Lower lobe of right lung (tissue), 2 donors: ENCODE data around the gene RFX1. TPM values are rescaled to one million over a fixed set of nuclear protein-coding genes. Genes with fewer than 3 reads are reported as not detected.
"Not testable (repeated sequence)": the region's sequence is repeated elsewhere in the genome, so short reads cannot be mapped to it uniquely, and the experiment has no call there.

Experiments
- ATAC-seq, 2 donors: fragments of 200-7000 bp; cut with Tn5 transposase; one replicate each; pipeline ENCODE4 v1.9.1; 2020 to 2022; ENCODE audit warnings: mild to moderate bottlenecking in 2 of 2, moderate library complexity in 2 of 2
- DNase-seq: peaks from one replicate; pipeline ENCODE4 v3.0.0-alpha.2; 2020
- H3K27ac ChIP-seq: fragments of 200-600 bp; one replicate; pipeline ENCODE4 v1.8.0; 2022
- H3K27me3 ChIP-seq: fragments of 200-600 bp; one replicate; pipeline ENCODE4 v1.8.0; 2022; ENCODE audit warnings: low read depth
- H3K36me3 ChIP-seq: fragments of 200-600 bp; one replicate; pipeline ENCODE4 v1.8.0; 2022; ENCODE audit warnings: mild to moderate bottlenecking
- H3K4me1 ChIP-seq: fragments of 200-600 bp; one replicate; pipeline ENCODE4 v1.8.0; 2022
- H3K4me3 ChIP-seq: fragments of 200-600 bp; one replicate; pipeline ENCODE4 v1.8.0; 2022; ENCODE audit warnings: mild to moderate bottlenecking
- H3K9me3 ChIP-seq: fragments of 200-600 bp; one replicate; pipeline ENCODE4 v1.8.0; 2022
- CTCF ChIP-seq: fragments of 200-600 bp; IDR thresholded peaks from one replicate; pipeline ENCODE4 v1.8.0; 2022; ENCODE audit warnings: antibody characterized with exemption, mild to moderate bottlenecking
- intact Hi-C: fragments of 100-400 bp; cut with DNase I; formaldehyde crosslinking; loops from one replicate; pipeline ENCODE4 v1.11.0; 2022
- total RNA-seq: library from RNA; stranded (reverse); fragmentation: NEBNext Ultra II Directional; extraction: Animal tissue kit (Norgen Biotek cat#: 25700); gene quantifications from one replicate; pipeline ENCODE4 v1.2.1, GENCODE V29; 2021
- donor health status: DM: no; HTN: yes; CAD: no; lungs with severe emphysema.

RFX1 gene
- total RNA-seq, 1 donor from 2014 or later, result 17.8 TPM

- no peaks in the 10 kb centered on the region for H3K9me3 ChIP-seq
- no peak overlapping the region for H3K4me3 ChIP-seq
- intact Hi-C loops, result no loop called here
- ATAC-seq, result no peak
- no peaks in the 10 kb centered on the region for H3K4me1 ChIP-seq
- H3K36me3 ChIP-seq, result peaks cover 68% of the 10 kb centered on the region
- no peak for DNase-seq
- H3K27me3 ChIP-seq, result no peaks in the 10 kb centered on the region
- H3K27ac ChIP-seq, result no peak overlapping the region
- no peak for TF ChIP-seq CTCF
Observed at GRCh38 chr19:13972368-13973155, 33.6 kb downstream of the RFX1 start.

- peaks cover 75% of the 10 kb centered on the region for H3K36me3 ChIP-seq
- ATAC-seq, result peak in 1 of 2 donors; percentile 40
- H3K27ac ChIP-seq, H3K4me1 ChIP-seq, H3K4me3 ChIP-seq, intact Hi-C loops, DNase-seq, H3K9me3 ChIP-seq, H3K27me3 ChIP-seq: not testable (repeated sequence)
Observed at GRCh38 chr19:13971868-13972267, 34.3 kb downstream of the RFX1 start.

- intact Hi-C loops, result no loop called here
- Histone ChIP-seq H3K4me3 (no peak overlapping the region), H3K36me3 (peaks cover 82% of the 10 kb centered on the region), H3K9me3 (no peaks in the 10 kb centered on the region), H3K27ac (no peak overlapping the region), H3K27me3 (no peaks in the 10 kb centered on the region), H3K4me1 (no peaks in the 10 kb centered on the region)
- ATAC-seq (no peak), DNase-seq (no peak)
- no peak for TF ChIP-seq CTCF
Observed at GRCh38 chr19:13969897-13970296, 36.2 kb downstream of the RFX1 start.

- Histone ChIP-seq H3K36me3 (peaks cover 91% of the 10 kb centered on the region), H3K9me3 (no peaks in the 10 kb centered on the region), H3K4me3 (no peak overlapping the region), H3K27me3 (no peaks in the 10 kb centered on the region), H3K27ac (no peak overlapping the region), H3K4me1 (no peaks in the 10 kb centered on the region)
- intact Hi-C loops, result no loop called here
- ATAC-seq (no peak), DNase-seq (no peak)
- TF ChIP-seq CTCF, result no peak
Observed at GRCh38 chr19:13968999-13969398, 37.1 kb downstream of the RFX1 start.

GRCh38 chr19:13968383-13968935 lies 37.7 kb downstream of the RFX1 start:
- Histone ChIP-seq H3K4me1 (no peaks in the 10 kb centered on the region), H3K9me3 (no peaks in the 10 kb centered on the region), H3K36me3 (peaks cover 94% of the 10 kb centered on the region), H3K4me3 (no peak overlapping the region), H3K27ac (no peak overlapping the region), H3K27me3 (no peaks in the 10 kb centered on the region)
- no peak for ATAC-seq
- no peak for DNase-seq
- intact Hi-C loops, result no loop called here
- no peak for TF ChIP-seq CTCF

- H3K27me3 ChIP-seq, H3K9me3 ChIP-seq, DNase-seq, H3K4me1 ChIP-seq, ATAC-seq, H3K27ac ChIP-seq, intact Hi-C loops, H3K4me3 ChIP-seq: not testable (repeated sequence)
- peaks cover 95% of the 10 kb centered on the region for H3K36me3 ChIP-seq
Observed at GRCh38 chr19:13967206-13967605, 38.9 kb downstream of the RFX1 start.
